Measurements from ENCODE around the gene SSX1. TPM values are rescaled to one million over a fixed set of nuclear protein-coding genes. Genes with fewer than 3 reads are reported as not detected.
"Not testable (repeated sequence)": the region's sequence is repeated elsewhere in the genome, so short reads cannot be mapped to it uniquely, and the experiment has no call there.

Gene SSX1, protein sequence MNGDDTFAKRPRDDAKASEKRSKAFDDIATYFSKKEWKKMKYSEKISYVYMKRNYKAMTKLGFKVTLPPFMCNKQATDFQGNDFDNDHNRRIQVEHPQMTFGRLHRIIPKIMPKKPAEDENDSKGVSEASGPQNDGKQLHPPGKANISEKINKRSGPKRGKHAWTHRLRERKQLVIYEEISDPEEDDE
- total RNA-seq = not detected

DNA sequence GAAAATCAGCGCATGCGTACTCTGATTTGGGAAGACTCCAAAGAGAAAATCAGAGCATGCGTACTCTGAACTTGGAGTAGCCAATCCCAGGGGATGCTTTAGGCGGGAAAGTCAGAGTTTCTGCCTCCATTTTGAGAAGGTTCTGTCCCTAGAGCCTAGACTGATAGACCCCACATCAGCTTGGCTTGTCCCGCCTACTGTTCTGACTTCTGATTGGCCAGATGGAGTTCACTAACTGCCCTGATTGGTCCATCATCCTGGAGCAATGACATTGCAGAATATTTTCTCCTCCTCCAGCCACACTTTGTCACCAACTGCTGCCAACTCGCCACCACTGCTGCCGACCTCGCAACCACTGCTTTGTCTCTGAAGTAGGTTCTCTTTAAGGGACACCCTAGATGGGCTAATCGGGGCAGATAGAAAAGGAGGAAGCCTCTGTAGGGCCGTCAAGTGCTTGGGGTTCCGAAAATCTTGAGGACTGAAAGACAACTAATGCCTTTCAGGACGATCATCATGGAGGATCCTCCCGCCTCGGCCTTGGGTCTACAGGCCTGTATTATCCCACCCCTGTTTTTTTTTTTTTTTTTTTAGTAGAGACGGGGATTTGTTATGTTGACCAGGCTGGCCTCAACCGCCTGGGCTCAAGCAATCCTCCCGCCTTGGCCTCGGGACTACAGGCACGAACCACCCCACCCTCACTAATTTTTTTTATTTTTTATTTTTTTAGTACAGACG is at the start of gene SSX1:
SSX1 (plus strand) TSS at position 331 of the 735 bp plus-strand sequence. CDS start 1,850 bp downstream, outside the sequence.
- H3K4me1 ChIP-seq (replicated peaks in 1 of 2); H3K27ac ChIP-seq; H3K4me3 ChIP-seq; in situ Hi-C loops (cut with MboI; ENCODE audit: low pct_unique_long_range_greater_than_20kb in 2 of 9, low sequenced_read_pairs in 9 of 9, unreplicated experiment in 9 of 9); ATAC-seq (replicated peaks in 6 of 8): not testable (repeated sequence)
- 0 to 91% (median 59%) methylated on average over 1 to 12 of the region's 20 CpGs; no CpG with 5 or more reads in 5 of the 10 experiments for WGBS, 10 experiments

DNA sequence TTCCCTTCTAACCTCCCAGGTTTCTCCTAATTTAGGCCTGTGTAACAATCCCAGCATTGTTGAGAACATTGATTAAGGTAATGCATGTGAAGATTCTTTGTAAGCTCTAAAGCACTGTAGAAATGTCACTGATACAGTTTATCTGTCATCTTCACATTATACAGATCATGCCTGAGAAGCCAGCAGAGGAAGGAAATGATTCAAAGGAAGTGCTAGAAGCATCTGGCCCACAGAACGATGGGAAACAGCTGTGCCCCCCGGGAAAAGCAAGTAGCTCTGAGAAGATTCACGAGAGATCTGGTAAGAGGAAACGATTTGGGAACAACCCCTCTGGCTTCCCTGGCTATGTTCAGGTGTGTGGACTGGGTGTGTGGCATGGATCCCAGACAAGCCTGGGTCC is 40.9 kb upstream of the SSX1 start:
- in situ Hi-C loops (cut with MboI; ENCODE audit: low pct_unique_long_range_greater_than_20kb in 2 of 9, low sequenced_read_pairs in 9 of 9, unreplicated experiment in 9 of 9); ATAC-seq (replicated peaks in 6 of 8): not testable (repeated sequence)
- 0 to 70% (median 7%) methylated on average over 2 to 4 of the region's 4 CpGs; no CpG with 5 or more reads in 7 of the 10 experiments for WGBS, 10 experiments

DNA sequence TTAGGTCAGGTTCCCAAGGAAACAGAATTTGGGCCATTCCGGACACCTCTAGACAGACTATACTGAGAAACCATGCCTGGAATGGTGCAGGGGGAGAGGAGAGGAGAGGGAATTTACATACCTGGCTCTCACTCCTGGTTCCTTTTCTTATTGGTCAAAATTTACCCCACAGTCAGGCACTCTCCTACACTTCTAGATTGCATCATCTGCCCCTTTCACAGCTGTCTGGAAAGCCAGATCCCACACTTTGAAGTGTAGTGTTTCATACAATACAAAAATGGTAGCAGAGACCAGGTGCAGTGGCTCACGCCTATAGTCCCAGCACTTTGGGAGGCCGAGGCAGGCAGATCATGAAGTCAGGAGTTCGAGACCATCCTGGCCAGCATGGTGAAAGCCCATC is 31.0 kb upstream of the SSX1 start:
- ATAC-seq (replicated peaks in 6 of 8); H3K4me1 ChIP-seq (replicated peaks in 1 of 2); H3K4me3 ChIP-seq; in situ Hi-C loops (cut with MboI; ENCODE audit: low pct_unique_long_range_greater_than_20kb in 2 of 9, low sequenced_read_pairs in 9 of 9, unreplicated experiment in 9 of 9); H3K27ac ChIP-seq: not testable (repeated sequence)
- WGBS, 10 experiments = 10 to 43% methylated on average over 2 to 3 of the region's 4 CpGs; no CpG with 5 or more reads in 8 of the 10 experiments

More for the DNA sequence above, 40.9 kb upstream of the SSX1 start:
- not testable (repeated sequence) for H3K4me3 ChIP-seq; H3K4me1 ChIP-seq (replicated peaks in 1 of 2); H3K27ac ChIP-seq

DNA sequence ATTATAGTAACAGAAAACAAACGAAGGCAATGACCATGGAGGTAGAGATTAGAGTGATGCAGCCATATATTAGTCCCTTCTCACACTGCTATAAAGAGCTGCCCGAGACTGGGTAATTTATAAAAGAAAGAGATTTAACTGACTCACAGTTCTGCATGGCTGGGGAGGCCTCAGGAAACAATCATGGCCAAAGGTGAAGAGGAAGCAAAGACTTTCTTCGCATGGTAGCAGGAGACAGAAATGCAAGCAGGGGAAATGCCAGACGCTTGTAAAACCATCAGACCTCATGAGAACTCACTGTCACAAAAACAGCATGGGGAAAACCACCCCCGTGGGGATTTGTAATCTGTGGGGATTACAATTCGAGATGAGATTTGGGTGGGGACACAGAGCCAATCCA is 2.2 kb upstream of the SSX1 start:
- H3K4me1 ChIP-seq (replicated peaks in 1 of 2); in situ Hi-C loops (cut with MboI; ENCODE audit: low pct_unique_long_range_greater_than_20kb in 2 of 9, low sequenced_read_pairs in 9 of 9, unreplicated experiment in 9 of 9); ATAC-seq (replicated peaks in 6 of 8); H3K4me3 ChIP-seq; H3K27ac ChIP-seq: not testable (repeated sequence)
- no CpG with 5 or more reads among the region's 6 CpGs for WGBS, 10 experiments

DNA sequence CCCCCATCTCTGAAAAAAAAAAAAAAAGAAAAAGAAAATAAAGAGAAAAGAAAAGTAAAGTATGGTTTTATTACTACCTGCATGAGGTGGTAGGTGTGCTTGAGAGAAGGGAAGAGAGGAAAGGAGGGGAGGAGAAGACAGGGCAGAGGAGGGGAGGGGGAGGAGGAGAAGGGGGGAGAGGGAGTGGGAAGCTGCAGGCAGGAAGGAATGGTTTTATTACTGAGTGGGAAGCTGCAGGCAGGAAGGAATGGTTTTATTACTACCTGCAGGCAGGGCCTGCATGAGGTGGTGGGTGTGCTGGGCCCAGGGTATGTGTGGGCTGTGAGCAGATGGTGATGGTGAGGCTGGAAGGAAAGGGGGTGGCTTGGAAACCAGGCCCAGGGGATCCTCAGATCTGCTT is 19.2 kb downstream of the SSX1 start:
- H3K4me1 ChIP-seq (replicated peaks in 1 of 2); ATAC-seq (replicated peaks in 6 of 8); in situ Hi-C loops (cut with MboI; ENCODE audit: low pct_unique_long_range_greater_than_20kb in 2 of 9, low sequenced_read_pairs in 9 of 9, unreplicated experiment in 9 of 9); H3K4me3 ChIP-seq; H3K27ac ChIP-seq: not testable (repeated sequence)

DNA sequence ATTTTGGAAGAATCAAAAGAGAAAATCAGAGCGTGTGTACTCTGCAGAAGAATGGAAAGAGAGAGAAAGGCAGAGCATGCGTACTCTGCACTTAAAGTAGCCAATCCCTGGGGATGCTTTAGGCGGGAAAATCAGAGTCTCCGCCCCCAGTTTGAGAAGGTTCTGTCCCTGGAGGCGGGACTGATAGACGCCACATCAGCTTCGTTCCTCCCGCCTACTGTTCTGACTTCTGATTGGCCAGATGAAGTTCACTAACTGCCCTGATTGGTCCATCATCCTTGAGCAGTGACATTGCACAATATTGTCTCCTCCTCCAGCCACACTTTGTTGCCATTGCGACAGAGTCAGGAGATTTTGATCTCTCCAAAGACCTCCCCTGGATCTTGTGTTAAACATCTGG is 23.8 kb downstream of the SSX1 start:
- in situ Hi-C loops (cut with MboI; ENCODE audit: low pct_unique_long_range_greater_than_20kb in 2 of 9, low sequenced_read_pairs in 9 of 9, unreplicated experiment in 9 of 9) = no loop called here
- H3K4me3 ChIP-seq = no peak overlapping the region
- no peak for ATAC-seq (replicated peaks in 6 of 8)
- WGBS, 10 experiments = 40 to 100% (median 56%) methylated on average over 1 to 3 of the region's 9 CpGs; no CpG with 5 or more reads in 6 of the 10 experiments
- no peak overlapping the region for H3K27ac ChIP-seq
- H3K4me1 ChIP-seq (replicated peaks in 1 of 2) = no peaks in the 10 kb centered on the region

DNA sequence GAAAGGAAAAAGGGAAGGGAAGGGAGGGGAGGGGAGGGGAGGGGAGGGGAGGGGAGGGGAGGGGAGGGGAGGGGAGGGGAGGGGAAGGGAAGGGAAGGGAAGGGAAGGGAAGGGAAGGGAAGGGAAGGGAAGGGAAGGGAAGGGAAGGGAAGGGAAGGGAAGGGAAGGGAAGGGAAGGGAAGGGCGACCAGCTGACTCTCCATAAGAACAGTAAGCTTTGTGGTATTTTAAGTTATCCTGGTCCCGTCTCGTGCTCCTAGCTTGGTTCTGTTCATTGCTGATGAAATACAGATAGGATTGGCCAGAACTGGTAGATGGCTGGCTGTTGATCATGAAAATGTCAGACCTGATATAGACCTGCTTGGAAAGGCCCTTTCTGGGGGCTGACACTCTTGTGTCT is 25.5 kb downstream of the SSX1 start:
- in situ Hi-C loops (cut with MboI; ENCODE audit: low pct_unique_long_range_greater_than_20kb in 2 of 9, low sequenced_read_pairs in 9 of 9, unreplicated experiment in 9 of 9); H3K27ac ChIP-seq; H3K4me3 ChIP-seq; H3K4me1 ChIP-seq (replicated peaks in 1 of 2); ATAC-seq (replicated peaks in 6 of 8): not testable (repeated sequence)
- no CpG with 5 or more reads among the region's 3 CpGs for WGBS, 10 experiments

DNA sequence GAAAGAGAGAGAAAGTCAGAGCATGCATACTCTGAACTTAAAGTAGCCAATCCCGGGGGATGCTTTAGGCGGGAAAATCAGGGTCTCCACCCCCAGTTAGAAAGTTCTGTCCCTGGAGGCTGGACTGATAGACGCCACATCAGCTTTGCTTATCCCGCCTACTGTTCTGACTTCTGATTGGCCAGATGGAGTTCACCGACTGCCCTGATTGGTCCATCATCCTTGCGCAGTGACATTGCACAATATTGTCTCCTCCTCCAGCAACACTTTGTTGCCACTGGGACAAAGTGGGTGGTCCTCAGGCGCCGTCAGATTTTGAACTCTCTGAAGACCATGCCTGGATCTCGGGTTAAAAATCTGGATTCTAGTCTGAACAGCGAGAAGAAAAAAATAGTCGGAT is 51.0 kb downstream of the SSX1 start:
- 92 to 100% methylated on average over 1 to 3 of the region's 11 CpGs; no CpG with 5 or more reads in 8 of the 10 experiments for WGBS, 10 experiments
- no peak for ATAC-seq (replicated peaks in 6 of 8)
- Histone ChIP-seq H3K4me1 (replicated peaks in 1 of 2) (no peaks in the 10 kb centered on the region), H3K27ac (no peak overlapping the region), H3K4me3 (no peak overlapping the region)
- in situ Hi-C loops (cut with MboI; ENCODE audit: low pct_unique_long_range_greater_than_20kb in 2 of 9, low sequenced_read_pairs in 9 of 9, unreplicated experiment in 9 of 9) = no loop called here

DNA sequence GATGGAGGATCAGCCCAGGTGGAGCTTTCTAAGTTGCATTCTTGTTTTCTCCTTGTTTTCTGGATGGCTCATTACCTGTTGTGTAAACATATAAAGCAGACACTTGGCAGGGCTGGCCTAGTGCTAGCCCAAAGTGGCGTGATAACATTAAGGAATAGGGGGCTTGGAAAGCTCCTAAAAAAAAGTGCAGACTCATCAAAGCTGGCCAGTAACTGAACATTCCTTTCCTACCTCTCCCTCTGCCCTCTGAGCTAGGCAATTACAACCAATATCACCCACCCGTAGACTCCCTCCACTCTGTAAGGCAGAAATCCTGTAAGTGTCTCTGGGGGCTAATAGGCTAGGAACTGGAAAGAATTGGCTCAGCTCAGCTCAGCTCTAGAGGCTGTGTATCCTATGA is 58.8 kb downstream of the SSX1 start:
- WGBS, 10 experiments = no CpG with 5 or more reads among the region's 2 CpGs
- in situ Hi-C loops (cut with MboI; ENCODE audit: low pct_unique_long_range_greater_than_20kb in 2 of 9, low sequenced_read_pairs in 9 of 9, unreplicated experiment in 9 of 9); H3K4me3 ChIP-seq; H3K27ac ChIP-seq; H3K4me1 ChIP-seq (replicated peaks in 1 of 2); ATAC-seq (replicated peaks in 6 of 8): not testable (repeated sequence)

Other genes with a start within 250 kb of the SSX1 start
- not detected for gene SPACA5, start 248.4 kb upstream of the SSX1 start, total RNA-seq
- gene ZNF630, start 183.8 kb upstream of the SSX1 start, total RNA-seq = 1 to 10 TPM in 2 of 8 experiments, under 1 TPM in 5, not detected in 1; 0.16 to 1.8 (median 0.31) TPM
- gene SPACA5B, start 124.8 kb upstream of the SSX1 start, total RNA-seq = not detected
- gene SSX5, start 58.6 kb upstream of the SSX1 start, total RNA-seq = not detected
- gene SSX3, start 101.3 kb downstream of the SSX1 start, total RNA-seq = under 1 TPM in 1 of 8 experiments, not detected in 7; 0.47 TPM
- under 1 TPM in 1 of 8 experiments, not detected in 7; 0.33 TPM for gene SSX4, start 128.1 kb downstream of the SSX1 start, total RNA-seq
- under 1 TPM in 1 of 8 experiments, not detected in 7; 0.33 TPM for gene SSX4B, start 156.6 kb downstream of the SSX1 start, total RNA-seq
- 100 to 1,000 TPM in 2 of 8 experiments, 10 to 100 TPM in 1, 1 to 10 TPM in 4, under 1 TPM in 1; 0.27 to 169 (median 2.6) TPM for gene SLC38A5, start 214.9 kb downstream of the SSX1 start, total RNA-seq
- gene FTSJ1, start 220.8 kb downstream of the SSX1 start, total RNA-seq = 10 to 100 TPM; 29.8 to 52.9 (median 43.2) TPM

Measured in motor neuron (in vitro differentiated cells).